Frontal cortex (tissue), 1 donor: ENCODE measurements around the gene DLX5. TPM values are rescaled to one million over a fixed set of nuclear protein-coding genes. Genes with fewer than 3 reads are reported as not detected.

Experiments
- small RNA-seq: library from RNA; depleted of rRNA; stranded (forward); fragments of <200 nt; gene quantifications from one replicate; pipeline ENCODE3, GENCODE V24; 2014
- total RNA-seq: library from RNA; depleted of rRNA; stranded (reverse); fragments of >200 nt; gene quantifications from one replicate; pipeline ENCODE4 v1.2.3, GENCODE V29; 2014

DLX5 gene
- total RNA-seq, 1 donor from 2014 or later, result 2.9 TPM

Small RNAs within 50 kb of the gene (small RNA-seq; reads per million reads assigned to genes)
- gene RF01778, result not detected

Other genes starting within 250 kb of the DLX5 start
- gene DLX6, start 19.3 kb downstream of the DLX5 start, total RNA-seq, result 4.1 TPM
- 8.6 TPM for gene SDHAF3, start 92.9 kb upstream of the DLX5 start, total RNA-seq